NCI-H226 (cell line): ENCODE data around the gene GABBR2.

Experiments
- DNase-seq: peaks from one replicate; pipeline ENCODE4 v3.0.0-alpha.2; 2015

The GABBR2 gene

GRCh38 chr9:98241357-98242300 lies 467.1 kb downstream of the GABBR2 start:
- DNase-seq = no peak

- DNase-seq = no peak
Measured at GRCh38 chr9:98240475-98240874, 468.3 kb downstream of the GABBR2 start.
